ENCODE data around the gene ARHGAP18. TPM values are rescaled to one million over a fixed set of nuclear protein-coding genes. Genes with fewer than 3 reads are reported as not detected.

The ARHGAP18 gene
- total and polyA plus RNA-seq, 10 of the 15 experiments (the other 5 are each of a cell fraction or from before 2014, with no cell fraction given), result 18.2 to 52.2 (median 31.7) TPM

DNA sequence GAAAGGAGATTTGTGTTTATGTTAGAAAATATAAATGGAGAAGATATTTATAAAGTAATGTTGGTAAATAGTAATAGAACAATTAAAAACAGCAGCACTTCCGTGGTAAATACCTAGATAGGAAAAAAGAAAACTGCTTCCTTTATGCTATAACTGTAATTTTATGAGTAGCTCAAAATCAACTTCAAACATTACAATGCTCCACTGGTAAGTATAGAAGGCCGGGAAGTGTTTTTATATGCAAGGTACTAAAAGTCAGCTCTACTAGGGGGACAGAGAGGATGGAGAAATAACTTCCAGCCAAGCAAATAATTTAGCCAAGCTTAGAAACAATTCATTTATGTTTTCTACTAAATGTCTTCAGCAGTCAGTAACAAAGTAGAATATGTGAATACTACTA, 56.7 kb downstream of the ARHGAP18 start (continued):
- TF ChIP-seq, protein P1, sequence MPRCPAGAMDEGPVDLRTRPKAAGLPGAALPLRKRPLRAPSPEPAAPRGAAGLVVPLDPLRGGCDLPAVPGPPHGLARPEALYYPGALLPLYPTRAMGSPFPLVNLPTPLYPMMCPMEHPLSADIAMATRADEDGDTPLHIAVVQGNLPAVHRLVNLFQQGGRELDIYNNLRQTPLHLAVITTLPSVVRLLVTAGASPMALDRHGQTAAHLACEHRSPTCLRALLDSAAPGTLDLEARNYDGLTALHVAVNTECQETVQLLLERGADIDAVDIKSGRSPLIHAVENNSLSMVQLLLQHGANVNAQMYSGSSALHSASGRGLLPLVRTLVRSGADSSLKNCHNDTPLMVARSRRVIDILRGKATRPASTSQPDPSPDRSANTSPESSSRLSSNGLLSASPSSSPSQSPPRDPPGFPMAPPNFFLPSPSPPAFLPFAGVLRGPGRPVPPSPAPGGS (IDR thresholded peaks at IDR 0.05; ENCODE audit: borderline replicate concordance, insufficient read depth, low read depth, low read length, poor library complexity, severe bottlenecking), result no peak
- TF ChIP-seq POLR2AphosphoS5 (IDR thresholded peaks at IDR 0.05; ENCODE audit: low read length) (no peak), CREM (IDR thresholded peaks at IDR 0.05; ENCODE audit: low read depth) (no peak), NR2F1 (conservative IDR thresholded peaks at IDR 0.05) (no peak), FOXM1 (IDR thresholded peaks at IDR 0.05; ENCODE audit: low read depth, low read length) (no peak), YBX1 (IDR thresholded peaks at IDR 0.05) (no peak), IRF4 (IDR thresholded peaks at IDR 0.05; ENCODE audit: low read depth, low read length) (no peak), POLR2AphosphoS2 (IDR thresholded peaks at IDR 0.05; ENCODE audit: low read depth, low read length) (no peak), CBFB (IDR thresholded peaks at IDR 0.05; ENCODE audit: low read depth) (no peak)
- TF ChIP-seq, protein P2, sequence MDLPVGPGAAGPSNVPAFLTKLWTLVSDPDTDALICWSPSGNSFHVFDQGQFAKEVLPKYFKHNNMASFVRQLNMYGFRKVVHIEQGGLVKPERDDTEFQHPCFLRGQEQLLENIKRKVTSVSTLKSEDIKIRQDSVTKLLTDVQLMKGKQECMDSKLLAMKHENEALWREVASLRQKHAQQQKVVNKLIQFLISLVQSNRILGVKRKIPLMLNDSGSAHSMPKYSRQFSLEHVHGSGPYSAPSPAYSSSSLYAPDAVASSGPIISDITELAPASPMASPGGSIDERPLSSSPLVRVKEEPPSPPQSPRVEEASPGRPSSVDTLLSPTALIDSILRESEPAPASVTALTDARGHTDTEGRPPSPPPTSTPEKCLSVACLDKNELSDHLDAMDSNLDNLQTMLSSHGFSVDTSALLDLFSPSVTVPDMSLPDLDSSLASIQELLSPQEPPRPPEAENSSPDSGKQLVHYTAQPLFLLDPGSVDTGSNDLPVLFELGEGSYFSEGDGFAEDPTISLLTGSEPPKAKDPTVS (IDR thresholded peaks at IDR 0.05; ENCODE audit: low read depth, low read length), result no peak
- TF ChIP-seq, protein P3, sequence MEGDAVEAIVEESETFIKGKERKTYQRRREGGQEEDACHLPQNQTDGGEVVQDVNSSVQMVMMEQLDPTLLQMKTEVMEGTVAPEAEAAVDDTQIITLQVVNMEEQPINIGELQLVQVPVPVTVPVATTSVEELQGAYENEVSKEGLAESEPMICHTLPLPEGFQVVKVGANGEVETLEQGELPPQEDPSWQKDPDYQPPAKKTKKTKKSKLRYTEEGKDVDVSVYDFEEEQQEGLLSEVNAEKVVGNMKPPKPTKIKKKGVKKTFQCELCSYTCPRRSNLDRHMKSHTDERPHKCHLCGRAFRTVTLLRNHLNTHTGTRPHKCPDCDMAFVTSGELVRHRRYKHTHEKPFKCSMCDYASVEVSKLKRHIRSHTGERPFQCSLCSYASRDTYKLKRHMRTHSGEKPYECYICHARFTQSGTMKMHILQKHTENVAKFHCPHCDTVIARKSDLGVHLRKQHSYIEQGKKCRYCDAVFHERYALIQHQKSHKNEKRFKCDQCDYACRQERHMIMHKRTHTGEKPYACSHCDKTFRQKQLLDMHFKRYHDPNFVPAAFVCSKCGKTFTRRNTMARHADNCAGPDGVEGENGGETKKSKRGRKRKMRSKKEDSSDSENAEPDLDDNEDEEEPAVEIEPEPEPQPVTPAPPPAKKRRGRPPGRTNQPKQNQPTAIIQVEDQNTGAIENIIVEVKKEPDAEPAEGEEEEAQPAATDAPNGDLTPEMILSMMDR (IDR thresholded peaks at IDR 0.05 in 2 of 3, conservative IDR thresholded peaks at IDR 0.05 in 1 of 3; ENCODE audit: control insufficient read depth in 2 of 3, extremely low read depth in 1 of 3, insufficient read depth in 1 of 3, low read depth in 3 of 3, low read length in 3 of 3), result no peak

Data from GM12878 (cell line).